ENCODE data around the gene OR8B4.
"Not testable (repeated sequence)": the region's sequence is repeated elsewhere in the genome, so short reads cannot be mapped to it uniquely, and the experiment has no call there.

OR8B4 gene

DNA sequence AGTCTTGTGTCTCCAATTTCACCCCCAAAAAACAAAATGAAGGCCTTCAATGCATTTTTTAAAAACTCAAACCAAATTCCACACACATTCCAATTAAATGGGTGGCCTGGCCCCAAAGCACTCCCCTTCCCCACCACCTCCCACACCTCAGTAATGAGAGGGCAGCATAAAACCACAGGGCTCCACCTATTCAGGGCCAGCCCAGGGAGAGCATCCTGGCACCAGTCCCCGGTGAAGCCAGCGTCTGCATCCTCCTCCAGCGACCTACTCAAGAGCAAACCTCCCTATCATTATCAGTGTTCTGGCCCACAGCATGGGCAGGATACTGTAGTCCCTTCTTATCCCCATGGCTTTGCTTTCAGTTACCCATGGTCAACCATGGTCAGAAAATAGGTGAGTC, 38.7 kb upstream of the OR8B4 start:
- DNase-seq (ENCODE audit: low spot score) = no peak
- TF ChIP-seq, protein P1, sequence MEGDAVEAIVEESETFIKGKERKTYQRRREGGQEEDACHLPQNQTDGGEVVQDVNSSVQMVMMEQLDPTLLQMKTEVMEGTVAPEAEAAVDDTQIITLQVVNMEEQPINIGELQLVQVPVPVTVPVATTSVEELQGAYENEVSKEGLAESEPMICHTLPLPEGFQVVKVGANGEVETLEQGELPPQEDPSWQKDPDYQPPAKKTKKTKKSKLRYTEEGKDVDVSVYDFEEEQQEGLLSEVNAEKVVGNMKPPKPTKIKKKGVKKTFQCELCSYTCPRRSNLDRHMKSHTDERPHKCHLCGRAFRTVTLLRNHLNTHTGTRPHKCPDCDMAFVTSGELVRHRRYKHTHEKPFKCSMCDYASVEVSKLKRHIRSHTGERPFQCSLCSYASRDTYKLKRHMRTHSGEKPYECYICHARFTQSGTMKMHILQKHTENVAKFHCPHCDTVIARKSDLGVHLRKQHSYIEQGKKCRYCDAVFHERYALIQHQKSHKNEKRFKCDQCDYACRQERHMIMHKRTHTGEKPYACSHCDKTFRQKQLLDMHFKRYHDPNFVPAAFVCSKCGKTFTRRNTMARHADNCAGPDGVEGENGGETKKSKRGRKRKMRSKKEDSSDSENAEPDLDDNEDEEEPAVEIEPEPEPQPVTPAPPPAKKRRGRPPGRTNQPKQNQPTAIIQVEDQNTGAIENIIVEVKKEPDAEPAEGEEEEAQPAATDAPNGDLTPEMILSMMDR (IDR thresholded peaks at IDR 0.05; ENCODE audit: extremely low read depth, missing control alignments) = no peak

DNA sequence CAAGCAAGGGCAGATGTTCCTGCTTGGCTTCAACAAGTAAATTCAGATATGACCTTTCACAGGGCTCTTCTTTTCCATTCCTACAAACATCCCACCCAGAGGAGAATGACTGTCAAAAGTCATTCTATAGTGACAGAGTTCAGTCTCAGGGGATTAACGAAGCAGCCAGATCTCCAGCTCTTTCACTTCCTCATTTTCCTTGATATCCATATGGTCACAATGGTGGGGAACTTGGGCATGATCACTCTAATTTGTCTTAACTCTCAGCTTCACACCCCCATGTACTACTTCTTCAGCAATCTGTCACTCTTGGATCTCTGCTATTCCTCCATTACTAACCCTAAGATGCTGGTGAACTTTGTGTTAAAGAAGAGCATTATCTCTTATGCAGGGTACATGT, 35.8 kb upstream of the OR8B4 start:
- no peak for DNase-seq (ENCODE audit: low spot score)
- TF ChIP-seq, protein P1 (IDR thresholded peaks at IDR 0.05; ENCODE audit: extremely low read depth, missing control alignments) = no peak

GRCh38 chr11:124459379-124459778, 34.7 kb upstream of the OR8B4 start:
- DNase-seq (ENCODE audit: low spot score) = not testable (repeated sequence)

DNA sequence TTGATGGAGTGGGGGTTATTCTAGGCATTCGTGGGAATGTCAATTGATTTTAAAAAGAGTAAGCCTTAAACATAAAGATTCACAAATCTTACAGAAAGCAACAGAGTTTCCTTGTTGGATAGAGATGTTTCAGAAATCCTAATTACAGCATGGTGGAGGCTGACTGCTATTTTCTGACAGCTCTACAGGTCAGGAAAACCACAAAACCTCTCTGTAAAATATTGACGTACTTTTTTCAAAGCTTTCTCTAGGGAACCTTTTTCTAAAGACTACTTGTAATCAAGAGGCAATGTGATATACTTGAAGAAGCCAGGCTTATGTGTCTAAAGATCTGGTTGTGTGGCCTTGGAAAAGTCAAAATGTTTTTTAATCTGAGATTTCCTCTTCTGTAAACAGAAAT, 29.9 kb upstream of the OR8B4 start:
- no peak for DNase-seq (ENCODE audit: low spot score)
- TF ChIP-seq, protein P1 (IDR thresholded peaks at IDR 0.05; ENCODE audit: extremely low read depth, missing control alignments) = no peak

GRCh38 chr11:124446916-124447315, 22.2 kb upstream of the OR8B4 start:
- TF ChIP-seq, protein P1 (IDR thresholded peaks at IDR 0.05; ENCODE audit: extremely low read depth, missing control alignments) = no peak
- DNase-seq (ENCODE audit: low spot score) = no peak

DNA sequence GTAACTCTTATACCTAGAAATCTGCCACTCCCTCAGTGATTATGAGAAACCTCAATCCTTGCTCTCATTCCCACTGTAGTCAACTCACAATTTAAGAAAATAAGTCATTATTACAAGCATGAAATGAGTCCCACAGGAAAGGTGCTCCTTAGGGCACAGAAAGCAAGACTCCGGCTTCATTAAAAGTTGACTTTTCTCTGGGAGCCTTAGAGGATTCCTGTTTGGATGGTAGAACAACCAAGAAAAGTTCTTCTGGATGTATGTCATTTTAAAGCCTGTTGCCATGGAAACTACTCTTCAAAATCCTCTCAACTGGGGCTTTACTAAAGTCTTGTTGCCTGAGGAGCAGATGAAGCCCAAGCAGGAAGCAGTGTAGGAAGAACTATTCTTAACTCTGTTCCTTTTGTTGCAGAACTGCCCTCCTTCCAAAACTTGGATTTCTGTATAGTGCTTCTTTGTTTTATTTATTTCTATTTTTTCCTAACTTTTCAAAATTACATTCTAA, 21.0 kb upstream of the OR8B4 start, which contains the start of gene OR8B8:
OR8B8 (minus strand) TSS at position 51 of the 505 bp plus-strand sequence. CDS start 4,611 bp downstream, outside the sequence.
- TF ChIP-seq, protein P1 (IDR thresholded peaks at IDR 0.05; ENCODE audit: extremely low read depth, missing control alignments) = no peak
- no peak for DNase-seq (ENCODE audit: low spot score)

DNA sequence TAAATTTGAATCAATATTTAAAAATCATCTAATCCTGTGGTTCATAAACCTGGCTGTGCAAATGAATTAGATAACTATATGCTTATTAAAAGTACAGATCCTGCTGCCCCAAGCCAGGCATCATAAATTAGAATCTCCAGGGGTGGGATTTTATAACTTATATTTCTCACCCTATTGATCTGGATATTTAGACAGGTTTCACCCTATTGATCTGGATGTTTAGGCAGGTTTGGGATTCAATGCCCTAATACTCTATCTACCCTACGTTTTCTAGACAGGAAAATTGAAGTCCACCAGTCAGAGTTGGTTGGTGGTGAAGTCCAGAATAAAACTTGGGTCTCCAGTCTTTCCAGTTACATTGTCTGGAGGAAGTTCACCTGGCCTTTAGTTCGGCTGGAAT, 18.2 kb upstream of the OR8B4 start:
- TF ChIP-seq, protein P1 (IDR thresholded peaks at IDR 0.05; ENCODE audit: extremely low read depth, missing control alignments) = no peak
- no peak for DNase-seq (ENCODE audit: low spot score)

GRCh38 chr11:124442442-124442841, 17.8 kb upstream of the OR8B4 start:
- DNase-seq (ENCODE audit: low spot score) = no peak
- TF ChIP-seq, protein P1 (IDR thresholded peaks at IDR 0.05; ENCODE audit: extremely low read depth, missing control alignments) = no peak
